ENCODE results near the gene FOXE3.

Gene FOXE3

DNA sequence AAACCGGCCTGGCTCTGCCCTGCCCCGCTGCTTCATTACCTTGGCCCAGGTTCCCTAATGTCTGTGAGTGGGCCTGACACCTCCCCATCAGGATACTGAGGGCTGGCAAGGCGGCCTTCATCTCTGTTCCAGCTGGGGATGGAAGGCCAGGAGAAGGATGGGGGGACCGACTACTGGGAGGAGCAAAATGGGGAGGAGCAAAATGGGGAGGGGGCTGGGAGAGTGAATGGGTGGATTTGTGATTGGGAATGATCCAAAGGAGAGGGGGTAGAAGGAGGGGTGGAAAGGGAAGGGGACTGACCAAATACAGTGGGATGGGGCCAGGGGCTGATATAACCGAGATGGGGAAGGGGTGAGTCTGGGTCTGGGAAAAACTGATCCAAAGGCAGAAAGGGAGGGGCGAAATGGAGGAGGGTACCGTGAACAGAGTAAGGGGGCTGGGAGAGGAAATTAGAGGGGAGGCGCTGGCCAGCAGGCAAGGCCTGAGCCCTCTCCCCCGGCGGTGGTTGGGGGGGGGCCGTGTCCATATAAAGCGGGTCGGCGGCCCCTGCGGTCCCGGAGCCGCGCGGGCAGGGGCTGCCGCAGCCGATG lies at the start of gene FOXE3:
Gene FOXE3, plus strand, starts transcription at position 558 of the 591 bp plus-strand sequence. Its CDS starts 31 bp downstream, at position 589.
- no peak for DNase-seq (ENCODE audit: low spot score)

DNA sequence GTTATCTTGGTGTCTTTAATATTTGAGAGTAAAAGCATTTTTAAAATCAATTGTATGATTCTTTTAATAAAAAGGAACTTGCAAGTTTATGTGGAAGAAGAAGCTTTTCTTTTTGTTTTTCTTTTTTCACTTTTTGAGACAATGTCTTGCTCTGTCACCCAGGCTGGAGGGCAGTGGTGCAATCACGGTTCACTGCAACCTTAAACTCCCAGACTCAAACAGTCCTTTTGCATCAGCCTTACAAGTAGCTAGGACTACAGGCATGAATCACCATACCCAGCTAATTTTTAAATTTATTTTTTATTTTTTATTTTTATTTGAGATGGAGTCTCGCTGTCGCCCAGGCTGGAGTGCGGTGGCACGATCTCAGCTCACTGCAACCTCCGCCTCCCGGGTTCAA lies 48.4 kb upstream of the FOXE3 start:
- DNase-seq (ENCODE audit: low spot score): no peak

- DNase-seq (ENCODE audit: low spot score): no peak
Observed at GRCh38 chr1:47371016-47371517, 45.0 kb upstream of the FOXE3 start.

GRCh38 chr1:47374501-47374900 lies 41.6 kb upstream of the FOXE3 start:
- DNase-seq (ENCODE audit: low spot score): no peak

DNA sequence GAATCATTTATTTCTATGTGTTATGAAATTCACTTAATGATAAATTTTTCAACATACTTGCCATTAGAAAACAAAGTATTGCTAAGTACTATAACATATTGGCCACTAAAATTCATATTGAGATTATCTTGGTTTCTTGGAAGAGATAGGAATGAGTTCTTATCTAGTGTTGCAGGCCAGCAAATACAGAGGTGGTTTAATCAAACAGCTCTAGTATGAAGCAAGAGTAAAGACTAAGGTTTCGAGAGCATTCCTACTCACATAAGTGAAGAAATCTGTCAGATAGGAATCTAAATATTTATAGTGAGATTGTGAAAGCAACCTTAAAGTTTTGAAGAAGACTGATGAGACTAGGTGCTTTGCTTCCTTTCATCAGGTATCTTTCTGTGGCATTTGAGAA lies 37.9 kb upstream of the FOXE3 start:
- DNase-seq (ENCODE audit: low spot score): no peak

DNA sequence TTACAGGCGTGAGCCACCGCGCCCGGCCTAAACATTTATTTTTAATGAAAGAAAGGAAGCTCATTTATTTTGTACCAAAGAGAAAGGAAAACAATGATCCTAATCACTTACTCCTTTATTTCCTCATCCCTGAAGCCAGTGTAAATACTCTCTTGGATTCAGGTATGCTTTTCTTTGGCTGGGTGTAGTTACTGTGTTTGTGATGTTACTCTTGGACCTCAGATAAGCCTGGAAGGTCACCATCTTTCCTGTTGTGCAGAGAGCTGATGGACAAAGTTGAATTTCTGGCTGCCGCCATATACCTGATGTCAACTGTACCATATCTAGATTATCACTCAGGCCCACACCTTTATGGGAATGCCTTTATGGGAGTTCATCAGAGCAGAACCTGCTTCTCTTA lies 35.4 kb upstream of the FOXE3 start:
- no peak for DNase-seq (ENCODE audit: low spot score)

- no peak for DNase-seq (ENCODE audit: low spot score)
Observed at GRCh38 chr1:47382399-47382983, 33.6 kb upstream of the FOXE3 start.

DNA sequence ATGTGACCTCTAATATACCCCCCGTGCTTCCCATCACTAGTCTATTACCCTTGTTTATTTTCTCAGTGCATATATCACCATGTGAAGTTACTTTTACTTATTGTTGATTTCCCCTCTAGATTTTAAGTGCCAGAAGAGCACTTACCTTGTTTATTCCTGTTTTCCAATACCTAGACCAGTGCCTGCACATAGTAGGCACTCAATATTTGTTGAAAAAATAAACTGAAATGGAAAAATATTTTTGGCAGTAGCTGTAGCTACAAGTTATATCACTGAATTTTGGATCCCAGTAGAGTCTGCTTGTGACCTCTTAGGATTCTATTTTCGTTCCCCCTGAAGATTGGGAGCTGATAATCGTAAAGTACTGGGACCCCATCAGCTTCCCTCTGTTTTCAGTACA lies 32.0 kb upstream of the FOXE3 start:
- no peak for DNase-seq (ENCODE audit: low spot score)

DNA sequence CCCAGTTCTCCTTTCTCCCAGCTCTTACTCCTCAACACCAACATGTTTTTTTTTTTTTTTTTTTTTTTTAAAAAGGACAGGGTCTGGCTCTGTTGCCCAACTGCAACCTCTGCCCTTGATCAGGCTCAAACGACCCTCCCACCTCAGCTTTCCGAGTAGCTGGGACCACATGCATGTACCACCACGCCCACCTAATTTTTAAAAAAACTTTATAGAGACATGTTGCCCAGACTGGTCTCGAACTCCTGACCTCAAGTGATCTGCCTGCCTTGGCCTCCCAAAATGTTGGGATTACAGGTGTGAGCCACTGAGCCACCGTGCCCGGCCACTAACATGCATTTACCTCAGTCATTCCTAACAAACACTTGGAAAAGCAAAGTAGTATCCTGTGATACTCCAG lies 31.1 kb upstream of the FOXE3 start:
- DNase-seq (ENCODE audit: low spot score): no peak

GRCh38 chr1:47386268-47386667 lies 29.8 kb upstream of the FOXE3 start:
- no peak for DNase-seq (ENCODE audit: low spot score)

DNA sequence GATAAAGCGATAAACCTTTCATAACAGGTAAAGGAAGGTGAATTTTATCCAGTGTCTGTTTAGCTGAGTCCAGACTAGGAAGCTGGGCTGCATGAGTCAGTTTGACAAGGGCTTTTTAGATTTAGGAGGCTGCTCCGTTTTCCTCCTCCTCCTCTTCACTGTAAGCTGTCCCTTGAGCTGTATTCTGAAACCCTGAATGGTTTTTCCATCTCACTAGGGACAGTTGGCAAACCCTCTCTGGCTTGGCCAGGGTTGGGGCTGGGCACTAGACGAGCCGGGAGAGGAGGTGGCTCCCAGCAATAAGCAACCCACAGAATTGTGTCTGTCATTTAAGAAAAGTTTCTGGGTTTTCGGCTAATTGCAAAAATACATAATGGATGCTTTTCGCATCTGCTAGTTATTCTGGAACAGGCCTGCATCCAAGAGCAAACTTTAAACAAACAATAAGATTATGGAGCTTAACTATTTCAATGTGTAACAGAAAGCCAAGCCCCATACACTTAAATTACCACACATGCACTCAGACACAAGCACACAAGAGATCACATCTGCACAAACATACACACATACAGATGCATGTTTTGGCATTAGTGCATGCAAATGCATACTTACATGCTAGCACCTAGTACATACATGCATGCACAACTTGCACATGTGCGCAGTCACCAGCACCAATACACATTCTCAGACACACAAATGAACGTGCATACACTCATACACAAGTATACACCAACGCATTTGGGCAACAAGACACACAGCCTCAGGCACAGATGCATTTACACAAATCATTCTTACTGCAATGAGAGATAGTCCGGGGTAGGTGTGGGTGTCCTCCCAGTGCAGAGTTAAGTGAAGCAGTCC lies 27.8 kb upstream of the FOXE3 start:
- DNase-seq (ENCODE audit: low spot score): no peak

- DNase-seq (ENCODE audit: low spot score): peak; percentile 27
Observed at GRCh38 chr1:47388891-47389238, 27.2 kb upstream of the FOXE3 start.

DNA sequence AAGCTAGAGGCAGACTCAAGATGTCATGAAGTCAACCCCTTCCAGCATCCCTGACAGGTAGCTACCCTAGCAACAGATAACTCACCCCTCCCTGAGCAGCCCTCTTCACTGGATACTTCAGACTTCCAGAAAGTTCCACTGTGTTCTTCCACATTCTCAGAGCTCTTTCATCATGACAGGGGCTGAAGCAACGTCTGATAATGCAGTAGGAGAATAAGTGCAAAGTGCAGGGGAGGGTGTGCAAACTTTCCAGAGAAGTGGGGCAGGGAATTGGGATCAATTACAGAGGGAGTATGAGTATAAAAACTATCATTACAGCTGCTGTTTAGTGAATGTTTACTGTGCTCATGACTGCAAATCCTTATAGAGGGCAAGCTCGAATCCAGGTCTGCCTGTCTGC lies 26.4 kb upstream of the FOXE3 start:
- no peak for DNase-seq (ENCODE audit: low spot score)

- DNase-seq (ENCODE audit: low spot score): no peak
Observed at GRCh38 chr1:47390843-47391242, 25.2 kb upstream of the FOXE3 start.

- no peak for DNase-seq (ENCODE audit: low spot score)
Observed at GRCh38 chr1:47393141-47393540, 22.9 kb upstream of the FOXE3 start.

DNA sequence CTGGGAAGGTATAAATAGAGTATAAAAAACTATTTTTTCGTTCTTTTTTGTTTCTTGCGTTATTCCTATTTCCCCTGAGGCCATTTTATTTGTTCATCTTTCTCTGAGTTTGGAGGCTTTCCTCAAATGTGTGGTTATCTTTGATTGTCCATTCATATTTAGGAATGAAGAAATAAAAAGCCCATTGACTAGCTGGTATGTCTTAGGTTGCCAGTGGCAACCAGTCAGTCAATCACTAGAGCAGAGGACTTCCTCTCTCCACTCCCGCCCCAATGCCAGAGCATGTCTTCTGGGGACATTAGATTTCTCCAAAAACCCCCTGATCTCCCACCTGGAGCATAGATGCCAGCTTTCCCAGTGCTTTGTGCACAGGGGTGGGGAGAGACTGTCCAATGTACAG lies 20.7 kb upstream of the FOXE3 start:
- DNase-seq (ENCODE audit: low spot score): no peak

DNA sequence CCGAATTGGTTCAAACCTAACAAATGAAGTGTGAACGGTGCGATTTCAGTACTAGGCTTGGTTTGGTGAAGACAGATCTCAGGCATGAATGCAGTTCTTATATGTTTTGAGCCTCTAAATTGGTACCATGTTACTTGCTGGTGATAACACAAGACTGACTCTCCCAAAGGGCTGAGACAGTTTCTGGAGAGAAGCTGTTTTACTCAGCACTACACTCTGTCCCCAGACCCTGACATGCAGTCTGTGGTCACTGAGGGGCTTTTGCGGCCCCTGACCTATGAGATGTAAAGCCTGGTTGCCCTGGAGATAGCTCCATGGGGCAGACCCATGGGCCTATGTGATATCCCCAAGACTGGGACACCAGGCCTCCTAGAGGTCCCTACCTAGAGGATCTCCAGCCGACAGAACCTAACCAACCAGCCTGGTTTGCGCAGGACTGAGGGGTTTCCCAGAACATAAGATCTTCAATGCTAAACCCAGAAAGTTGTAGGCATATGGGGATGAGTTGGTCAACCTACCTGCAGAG lies 19.4 kb upstream of the FOXE3 start:
- no peak for DNase-seq (ENCODE audit: low spot score)

DNA sequence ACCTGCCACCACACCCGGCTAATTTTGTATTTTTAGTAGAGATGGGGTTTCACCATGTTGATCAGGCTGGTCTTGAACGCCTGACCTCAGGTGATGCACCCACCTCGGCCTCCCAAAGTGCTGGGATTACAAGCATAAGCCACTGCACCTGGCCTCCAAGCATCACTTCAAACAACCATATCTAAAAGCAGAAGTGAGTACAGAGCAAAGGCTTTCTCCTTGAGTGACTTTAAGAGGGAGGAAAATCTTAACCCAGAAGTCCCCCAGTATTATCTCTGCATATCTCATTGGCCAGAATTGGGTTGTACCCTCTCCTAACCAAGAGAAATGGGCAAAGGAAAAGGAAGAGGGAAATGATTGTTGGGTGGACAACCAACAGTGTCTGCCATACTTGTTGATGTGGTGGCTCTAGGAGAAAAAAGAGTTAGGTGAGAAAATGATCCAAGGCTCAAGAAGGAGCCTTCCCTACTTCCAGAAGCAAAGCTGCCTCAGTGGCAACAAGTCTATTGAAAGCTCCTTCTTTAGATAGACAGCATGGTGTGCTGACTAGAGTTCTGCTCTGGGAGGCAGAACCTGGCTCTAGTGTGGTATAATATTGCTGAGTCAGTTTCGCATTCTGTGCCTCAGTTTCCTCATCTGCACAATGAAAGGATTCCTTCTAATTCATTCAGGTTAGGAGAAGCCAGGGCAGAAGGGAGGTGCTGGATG lies 16.8 kb upstream of the FOXE3 start:
- DNase-seq (ENCODE audit: low spot score): no peak

DNA sequence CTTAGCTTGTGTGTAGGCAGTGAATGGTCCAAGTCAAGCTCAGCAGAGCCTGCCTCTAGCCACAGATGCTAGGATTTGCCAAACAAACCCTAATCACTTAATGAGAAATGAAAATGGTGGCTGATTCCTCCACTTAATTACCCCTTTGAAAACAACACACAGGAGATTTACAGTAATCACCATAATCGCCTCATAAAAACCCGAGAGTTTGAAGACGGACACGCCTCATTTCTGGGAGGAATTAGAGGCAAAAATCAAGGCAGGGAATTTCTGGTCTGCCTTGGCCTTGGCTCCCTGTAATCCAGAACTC lies 16.3 kb upstream of the FOXE3 start:
- no peak for DNase-seq (ENCODE audit: low spot score)

DNA sequence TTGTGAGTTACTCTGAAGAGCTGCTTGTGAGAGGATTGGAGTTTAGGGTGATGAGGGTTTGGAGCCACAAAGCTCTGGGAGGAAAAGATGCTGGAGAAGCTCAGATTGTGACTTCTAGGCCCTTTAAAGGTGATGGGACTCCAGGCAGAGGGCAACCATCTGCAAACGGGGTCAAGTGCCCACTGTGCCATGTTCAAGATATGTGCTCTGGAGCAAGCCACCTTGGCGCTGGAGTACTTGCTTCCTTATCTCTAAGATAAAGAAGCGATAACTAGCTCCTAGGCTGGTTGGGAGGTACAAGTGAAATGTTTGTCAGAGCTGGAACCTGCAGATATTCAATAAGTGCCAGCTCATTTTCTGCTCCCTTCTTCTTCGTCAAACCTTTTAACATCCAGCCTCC lies 14.3 kb upstream of the FOXE3 start:
- no peak for DNase-seq (ENCODE audit: low spot score)

- DNase-seq (ENCODE audit: low spot score): no peak
Observed at GRCh38 chr1:47402591-47402990, 13.5 kb upstream of the FOXE3 start.

GRCh38 chr1:47403321-47403910 lies 12.7 kb upstream of the FOXE3 start:
- no peak for DNase-seq (ENCODE audit: low spot score)

Measured in CD4-positive, alpha-beta T cell treated with Interleukin-15 for 4 hours (primary cell).